ENCODE measurements around the gene BRINP2. TPM values are rescaled to one million over a fixed set of nuclear protein-coding genes. Genes with fewer than 3 reads are reported as not detected.

Gene BRINP2
- polyA plus RNA-seq, 1 donor (not counting 4 experiments of a cell fraction or from before 2014, with no cell fraction given) = not detected

DNA sequence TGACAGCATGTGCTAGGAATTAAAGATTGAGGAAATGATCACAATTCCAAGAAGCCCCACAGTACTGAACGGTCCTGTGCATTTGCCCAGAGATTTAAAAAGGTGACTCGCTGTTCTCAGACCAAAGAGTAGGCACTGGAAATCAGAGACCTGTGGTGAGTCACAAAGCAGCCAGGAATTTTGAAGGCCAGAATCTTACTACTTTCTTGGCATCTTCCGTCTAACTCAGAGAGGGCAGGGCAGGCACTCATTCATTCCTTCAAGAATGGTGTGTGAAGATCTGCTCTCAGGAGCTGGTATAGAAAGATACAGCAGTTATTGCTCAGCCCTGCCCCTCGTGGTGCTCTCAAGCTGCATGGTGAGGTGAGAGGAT lies 57.9 kb downstream of the BRINP2 start:
- dilution Hi-C loops (cut with MboI; ENCODE audit: extremely low pct_ligation_motif_present, low sequenced_read_pairs) = no loop called here
- H3K9ac ChIP-seq (ENCODE audit: control insufficient read depth, extremely low read depth, insufficient read depth, low read length) = no peak overlapping the region
- H3K4me2 ChIP-seq (ENCODE audit: control insufficient read depth, extremely low read depth, insufficient read depth, low read depth, low read length) = no peak overlapping the region
- TF ChIP-seq, protein P1, sequence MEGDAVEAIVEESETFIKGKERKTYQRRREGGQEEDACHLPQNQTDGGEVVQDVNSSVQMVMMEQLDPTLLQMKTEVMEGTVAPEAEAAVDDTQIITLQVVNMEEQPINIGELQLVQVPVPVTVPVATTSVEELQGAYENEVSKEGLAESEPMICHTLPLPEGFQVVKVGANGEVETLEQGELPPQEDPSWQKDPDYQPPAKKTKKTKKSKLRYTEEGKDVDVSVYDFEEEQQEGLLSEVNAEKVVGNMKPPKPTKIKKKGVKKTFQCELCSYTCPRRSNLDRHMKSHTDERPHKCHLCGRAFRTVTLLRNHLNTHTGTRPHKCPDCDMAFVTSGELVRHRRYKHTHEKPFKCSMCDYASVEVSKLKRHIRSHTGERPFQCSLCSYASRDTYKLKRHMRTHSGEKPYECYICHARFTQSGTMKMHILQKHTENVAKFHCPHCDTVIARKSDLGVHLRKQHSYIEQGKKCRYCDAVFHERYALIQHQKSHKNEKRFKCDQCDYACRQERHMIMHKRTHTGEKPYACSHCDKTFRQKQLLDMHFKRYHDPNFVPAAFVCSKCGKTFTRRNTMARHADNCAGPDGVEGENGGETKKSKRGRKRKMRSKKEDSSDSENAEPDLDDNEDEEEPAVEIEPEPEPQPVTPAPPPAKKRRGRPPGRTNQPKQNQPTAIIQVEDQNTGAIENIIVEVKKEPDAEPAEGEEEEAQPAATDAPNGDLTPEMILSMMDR (optimal IDR thresholded peaks at IDR 0.05 in 1 of 3, IDR thresholded peaks at IDR 0.05 in 1 of 3, conservative IDR thresholded peaks at IDR 0.05 in 1 of 3; ENCODE audit: extremely low read depth in 1 of 3, insufficient read depth in 2 of 3, low read length in 3 of 3) = peak in 1 of 3 experiments; percentile 32
- TF ChIP-seq EZH2 (IDR thresholded peaks at IDR 0.05; ENCODE audit: low read length) = no peak
- FAIRE-seq = peak; percentile 93
- DNase-seq (ENCODE audit: low read depth, low spot score) = peak; percentile 30
- no peak overlapping the region for H3K4me3 ChIP-seq (ENCODE audit: control insufficient read depth in 2 of 3, extremely low read depth in 1 of 3, insufficient read depth in 2 of 3, low read depth in 1 of 3, low read length in 3 of 3)
- no peak overlapping the region for H2AFZ ChIP-seq (ENCODE audit: control insufficient read depth, low read length)
- no peaks in the 10 kb centered on the region for H3K36me3 ChIP-seq (ENCODE audit: control insufficient read depth in 2 of 2, extremely low read depth in 1 of 2, insufficient read depth in 2 of 2, low read length in 2 of 2)
- no peaks in the 10 kb centered on the region for H3K27me3 ChIP-seq (ENCODE audit: control insufficient read depth, extremely low read depth, insufficient read depth, low read length)
- H3K4me1 ChIP-seq (ENCODE audit: control insufficient read depth, extremely low read depth, insufficient read depth, low read length) = peaks cover 11% of the 10 kb centered on the region
- H3K27ac ChIP-seq (ENCODE audit: control insufficient read depth, insufficient read depth, low read length) = no peak overlapping the region
- H3K79me2 ChIP-seq (ENCODE audit: control insufficient read depth, insufficient read depth, low read length) = no peaks in the 10 kb centered on the region
- H4K20me1 ChIP-seq (ENCODE audit: control insufficient read depth, extremely low read depth, insufficient read depth, low read length) = no peaks in the 10 kb centered on the region
- no peaks in the 10 kb centered on the region for H3K9me1 ChIP-seq (ENCODE audit: control insufficient read depth, extremely low read depth, insufficient read depth, low read length)
- no peaks in the 10 kb centered on the region for H3K9me3 ChIP-seq (ENCODE audit: control insufficient read depth, low read depth, low read length)

- dilution Hi-C loops (cut with MboI; ENCODE audit: extremely low pct_ligation_motif_present, low sequenced_read_pairs) = no loop called here
- DNase-seq (ENCODE audit: low read depth, low spot score) = no peak
Observed at GRCh38 chr1:177229781-177230180, 59.0 kb downstream of the BRINP2 start.

More at GRCh38 chr1:177229781-177230180, 59.0 kb downstream of the BRINP2 start:
- Histone ChIP-seq H2AFZ (ENCODE audit: control insufficient read depth, low read length) (no peak overlapping the region), H3K9me3 (ENCODE audit: control insufficient read depth, low read depth, low read length) (no peaks in the 10 kb centered on the region), H3K4me2 (ENCODE audit: control insufficient read depth, extremely low read depth, insufficient read depth, low read depth, low read length) (no peak overlapping the region), H4K20me1 (ENCODE audit: control insufficient read depth, extremely low read depth, insufficient read depth, low read length) (no peaks in the 10 kb centered on the region), H3K27ac (ENCODE audit: control insufficient read depth, insufficient read depth, low read length) (no peak overlapping the region), H3K9me1 (ENCODE audit: control insufficient read depth, extremely low read depth, insufficient read depth, low read length) (no peaks in the 10 kb centered on the region), H3K79me2 (ENCODE audit: control insufficient read depth, insufficient read depth, low read length) (no peaks in the 10 kb centered on the region), H3K36me3 (ENCODE audit: control insufficient read depth in 2 of 2, extremely low read depth in 1 of 2, insufficient read depth in 2 of 2, low read length in 2 of 2) (no peaks in the 10 kb centered on the region), H3K27me3 (ENCODE audit: control insufficient read depth, extremely low read depth, insufficient read depth, low read length) (no peaks in the 10 kb centered on the region), H3K9ac (ENCODE audit: control insufficient read depth, extremely low read depth, insufficient read depth, low read length) (no peak overlapping the region), H3K4me1 (ENCODE audit: control insufficient read depth, extremely low read depth, insufficient read depth, low read length) (peaks cover 11% of the 10 kb centered on the region), H3K4me3 (ENCODE audit: control insufficient read depth in 2 of 3, extremely low read depth in 1 of 3, insufficient read depth in 2 of 3, low read depth in 1 of 3, low read length in 3 of 3) (no peak overlapping the region)
- no peak for FAIRE-seq
- TF ChIP-seq EZH2 (IDR thresholded peaks at IDR 0.05; ENCODE audit: low read length) = no peak
- TF ChIP-seq, protein P1 (optimal IDR thresholded peaks at IDR 0.05 in 1 of 3, IDR thresholded peaks at IDR 0.05 in 1 of 3, conservative IDR thresholded peaks at IDR 0.05 in 1 of 3; ENCODE audit: extremely low read depth in 1 of 3, insufficient read depth in 2 of 3, low read length in 3 of 3) = no peak

All from keratinocyte (primary cell).